ENCODE measurements around the gene PFKFB4.
"Not testable (repeated sequence)": the region's sequence is repeated elsewhere in the genome, so short reads cannot be mapped to it uniquely, and the experiment has no call there.

The PFKFB4 gene

DNA sequence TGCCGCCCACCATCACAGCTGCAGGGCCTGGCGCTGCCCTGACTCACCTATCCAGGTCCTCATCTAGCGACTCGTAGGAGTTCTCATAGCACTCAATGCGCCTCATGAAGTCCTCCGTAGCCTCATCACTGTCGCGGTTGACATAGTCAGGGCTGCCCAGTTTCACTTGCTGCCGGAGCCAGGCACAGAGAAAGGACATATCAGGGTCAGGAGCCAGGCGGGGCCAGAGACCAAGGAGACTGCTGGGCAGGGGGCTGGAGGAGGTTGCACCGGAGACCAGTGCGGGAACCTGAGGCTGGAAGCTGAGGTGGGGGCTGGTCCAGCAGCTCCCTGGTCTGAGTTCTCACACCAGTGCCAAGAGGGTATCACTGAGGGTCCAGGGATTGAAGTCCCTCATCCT lies 18.2 kb downstream of the PFKFB4 start:
- H3K27ac Mint-ChIP-seq, result no peak overlapping the region
- H3K4me3 Mint-ChIP-seq, result no peak overlapping the region
- no peaks in the 10 kb centered on the region for H3K27me3 Mint-ChIP-seq (ENCODE audit: low read depth)
- peaks cover 6% of the 10 kb centered on the region for H3K4me1 Mint-ChIP-seq (ENCODE audit: low read depth)
- H3K9me3 Mint-ChIP-seq, result no peaks in the 10 kb centered on the region
- H3K36me3 Mint-ChIP-seq (ENCODE audit: low read depth), result peaks cover 44% of the 10 kb centered on the region

DNA sequence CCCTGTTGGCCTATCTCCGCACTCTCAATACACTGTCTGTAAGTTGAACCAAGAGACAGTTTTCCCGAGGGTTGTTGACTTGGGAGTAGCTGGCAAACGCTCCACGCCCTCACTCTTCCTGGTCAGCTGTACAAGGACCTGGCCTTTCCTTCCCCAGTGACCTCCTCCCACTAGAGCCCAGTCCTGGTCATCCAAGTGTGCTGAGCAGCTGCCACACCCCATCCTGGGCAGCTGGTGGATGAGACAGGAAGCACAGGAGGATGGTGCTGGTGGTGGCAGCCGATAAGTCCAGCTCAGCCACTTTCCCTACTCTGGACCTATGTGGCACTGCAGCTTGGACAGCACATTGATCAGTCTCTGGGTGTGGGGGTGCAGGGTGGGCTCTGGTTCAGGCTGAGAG lies 19.8 kb downstream of the PFKFB4 start:
- H3K4me3 Mint-ChIP-seq, result no peak overlapping the region
- peaks cover 44% of the 10 kb centered on the region for H3K36me3 Mint-ChIP-seq (ENCODE audit: low read depth)
- H3K27me3 Mint-ChIP-seq (ENCODE audit: low read depth), result no peaks in the 10 kb centered on the region
- peaks cover 7% of the 10 kb centered on the region for H3K4me1 Mint-ChIP-seq (ENCODE audit: low read depth)
- H3K27ac Mint-ChIP-seq, result no peak overlapping the region
- H3K9me3 Mint-ChIP-seq, result no peaks in the 10 kb centered on the region

DNA sequence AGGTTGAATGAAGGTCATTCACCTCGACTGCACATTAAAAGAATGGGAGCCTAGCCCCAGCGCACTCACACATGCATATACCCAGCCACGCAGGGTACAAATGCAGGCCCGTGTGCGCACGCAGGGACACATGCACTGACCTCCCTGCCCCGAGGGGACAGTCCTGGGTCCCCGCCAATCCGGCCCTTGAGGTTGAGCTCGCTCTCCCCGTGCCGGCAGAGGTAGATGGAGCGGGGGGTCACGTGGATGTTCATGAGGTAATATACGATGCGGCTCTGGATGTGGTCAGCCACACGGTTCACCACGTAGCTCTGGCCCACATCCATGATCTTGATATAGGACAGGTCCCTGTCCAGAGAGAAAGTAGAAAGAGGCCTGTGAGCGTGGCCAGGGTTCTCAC lies 20.5 kb downstream of the PFKFB4 start:
- no peaks in the 10 kb centered on the region for H3K9me3 Mint-ChIP-seq
- H3K27me3 Mint-ChIP-seq (ENCODE audit: low read depth), result no peaks in the 10 kb centered on the region
- H3K4me3 Mint-ChIP-seq, result no peak overlapping the region
- peaks cover 7% of the 10 kb centered on the region for H3K4me1 Mint-ChIP-seq (ENCODE audit: low read depth)
- H3K27ac Mint-ChIP-seq, result no peak overlapping the region
- H3K36me3 Mint-ChIP-seq (ENCODE audit: low read depth), result peaks cover 47% of the 10 kb centered on the region

DNA sequence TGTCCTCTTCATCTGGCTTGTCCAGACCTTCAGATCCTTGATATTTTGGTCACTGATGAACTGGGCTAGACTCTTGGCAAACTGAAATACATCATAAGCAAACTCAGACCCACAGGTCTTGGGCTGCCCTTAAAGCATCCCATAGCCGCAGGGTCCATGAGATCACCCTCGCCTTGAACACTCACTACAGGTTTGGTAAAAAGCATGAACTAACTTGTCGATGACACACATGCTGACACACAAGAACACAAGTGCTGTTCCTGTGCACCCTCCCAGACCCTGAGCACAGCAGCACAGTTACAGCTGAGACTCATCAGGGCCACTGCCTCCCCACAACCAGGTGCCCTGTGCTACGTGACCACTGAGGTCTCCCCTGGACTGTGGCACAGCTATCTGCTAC lies 21.0 kb downstream of the PFKFB4 start:
- Mint-ChIP-seq H3K27ac (no peak overlapping the region), H3K27me3 (ENCODE audit: low read depth) (no peaks in the 10 kb centered on the region), H3K36me3 (ENCODE audit: low read depth) (peaks cover 47% of the 10 kb centered on the region), H3K9me3 (no peaks in the 10 kb centered on the region), H3K4me3 (no peak overlapping the region), H3K4me1 (ENCODE audit: low read depth) (peaks cover 7% of the 10 kb centered on the region)

DNA sequence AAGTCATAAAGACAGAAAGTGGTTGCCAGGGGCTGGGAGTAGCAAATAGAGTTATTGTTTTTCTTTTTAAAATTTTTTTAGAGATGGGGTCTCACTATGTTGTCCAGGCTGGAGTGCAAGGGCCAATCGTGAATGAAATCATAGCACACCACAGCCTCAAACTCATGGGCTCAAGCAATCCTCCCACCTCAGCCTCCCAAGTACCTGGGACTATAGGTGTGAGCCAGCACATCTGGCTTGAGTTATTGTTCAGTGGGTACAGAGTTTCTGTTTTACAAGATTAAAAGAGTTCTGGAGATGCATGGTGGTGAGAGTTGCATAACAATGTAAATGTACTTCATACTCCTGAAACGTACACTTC lies 23.6 kb downstream of the PFKFB4 start:
- H3K27me3 Mint-ChIP-seq (ENCODE audit: low read depth), result no peaks in the 10 kb centered on the region
- peaks cover 7% of the 10 kb centered on the region for H3K4me1 Mint-ChIP-seq (ENCODE audit: low read depth)
- no peaks in the 10 kb centered on the region for H3K9me3 Mint-ChIP-seq
- H3K36me3 Mint-ChIP-seq (ENCODE audit: low read depth), result peaks cover 42% of the 10 kb centered on the region
- peak overlapping the region; percentile 49 for H3K27ac Mint-ChIP-seq
- no peak overlapping the region for H3K4me3 Mint-ChIP-seq

DNA sequence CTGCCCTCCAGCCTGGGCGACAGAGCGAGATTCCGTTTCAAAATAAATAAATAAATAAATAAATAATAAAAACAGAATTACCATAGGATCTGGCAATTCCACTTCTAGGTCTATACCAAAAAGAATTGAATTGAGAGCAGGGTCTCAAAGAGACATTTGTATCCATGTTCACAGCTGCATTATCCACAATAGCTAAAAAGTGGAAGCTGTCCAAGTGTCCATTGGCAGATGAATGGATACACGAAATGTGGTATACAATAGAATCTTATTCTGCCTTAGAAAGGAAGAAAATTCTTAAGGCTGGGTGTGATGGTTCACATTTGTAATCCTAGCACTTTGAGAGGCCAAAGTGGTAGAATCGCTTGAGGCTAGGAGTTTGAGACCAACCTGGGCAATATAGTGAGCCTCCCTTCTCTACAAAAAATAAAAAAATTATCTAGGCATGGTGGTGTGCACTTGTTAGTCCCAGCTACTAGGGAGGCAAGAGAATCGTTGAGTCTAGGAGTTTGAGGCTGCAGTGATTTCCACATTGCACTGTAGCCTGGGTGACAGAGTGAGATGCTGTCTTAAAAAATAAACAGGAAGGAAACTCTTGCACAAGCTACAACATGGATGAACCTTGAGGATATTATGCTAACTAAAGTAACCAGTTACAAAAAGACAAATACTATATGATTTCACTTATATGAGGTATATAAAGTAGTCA lies 24.2 kb downstream of the PFKFB4 start:
- Mint-ChIP-seq H3K36me3 (ENCODE audit: low read depth) (peaks cover 45% of the 10 kb centered on the region), H3K4me1 (ENCODE audit: low read depth) (peaks cover 7% of the 10 kb centered on the region), H3K27ac (peak overlapping the region; percentile 49), H3K27me3 (ENCODE audit: low read depth) (no peaks in the 10 kb centered on the region), H3K9me3 (peaks cover under 1% of the 10 kb centered on the region), H3K4me3 (no peak overlapping the region)

DNA sequence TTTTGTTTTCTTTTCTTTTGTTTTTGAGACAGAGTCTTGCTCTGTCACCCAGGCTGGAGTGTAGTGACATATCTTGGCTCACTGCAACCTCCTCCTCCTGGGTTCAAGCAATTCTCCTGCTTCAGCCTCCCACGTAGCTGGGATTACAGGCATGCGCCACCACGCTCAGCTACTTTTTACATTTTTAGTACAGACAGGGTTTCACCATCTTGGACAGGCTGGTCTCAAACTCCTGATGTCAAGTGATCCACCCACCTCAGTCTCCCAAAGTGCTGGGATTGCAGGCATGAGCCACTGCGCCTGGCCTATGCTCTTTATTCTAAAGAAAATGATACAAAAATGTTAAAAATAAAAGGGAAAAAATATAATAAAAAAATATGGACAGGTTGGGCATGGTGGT lies 25.9 kb downstream of the PFKFB4 start:
- H3K9me3 Mint-ChIP-seq; H3K4me3 Mint-ChIP-seq; H3K27me3 Mint-ChIP-seq (ENCODE audit: low read depth); H3K27ac Mint-ChIP-seq; H3K4me1 Mint-ChIP-seq (ENCODE audit: low read depth): not testable (repeated sequence)
- peaks cover 39% of the 10 kb centered on the region for H3K36me3 Mint-ChIP-seq (ENCODE audit: low read depth)

DNA sequence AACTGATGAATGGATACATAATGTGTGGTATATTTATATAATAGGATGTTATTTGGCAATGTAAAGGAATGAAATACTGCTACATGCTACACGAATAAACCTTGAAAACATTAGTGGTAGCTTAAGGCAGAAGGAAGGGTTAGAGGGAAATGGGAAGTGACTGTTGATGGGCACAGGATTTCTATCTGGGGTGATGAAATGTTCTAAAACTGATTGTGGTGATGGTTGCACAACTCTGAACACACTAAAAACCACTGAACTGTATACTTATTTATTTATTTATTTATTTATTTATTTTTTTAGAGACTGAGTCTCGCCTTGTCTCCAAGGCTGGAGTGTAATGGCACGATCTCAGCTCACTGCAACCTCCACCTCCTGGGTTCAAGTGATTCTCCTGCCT lies 27.8 kb downstream of the PFKFB4 start:
- peaks cover 7% of the 10 kb centered on the region for H3K4me1 Mint-ChIP-seq (ENCODE audit: low read depth)
- H3K4me3 Mint-ChIP-seq, result no peak overlapping the region
- peaks cover 7% of the 10 kb centered on the region for H3K9me3 Mint-ChIP-seq
- peaks cover 30% of the 10 kb centered on the region for H3K36me3 Mint-ChIP-seq (ENCODE audit: low read depth)
- no peaks in the 10 kb centered on the region for H3K27me3 Mint-ChIP-seq (ENCODE audit: low read depth)
- H3K27ac Mint-ChIP-seq, result no peak overlapping the region

DNA sequence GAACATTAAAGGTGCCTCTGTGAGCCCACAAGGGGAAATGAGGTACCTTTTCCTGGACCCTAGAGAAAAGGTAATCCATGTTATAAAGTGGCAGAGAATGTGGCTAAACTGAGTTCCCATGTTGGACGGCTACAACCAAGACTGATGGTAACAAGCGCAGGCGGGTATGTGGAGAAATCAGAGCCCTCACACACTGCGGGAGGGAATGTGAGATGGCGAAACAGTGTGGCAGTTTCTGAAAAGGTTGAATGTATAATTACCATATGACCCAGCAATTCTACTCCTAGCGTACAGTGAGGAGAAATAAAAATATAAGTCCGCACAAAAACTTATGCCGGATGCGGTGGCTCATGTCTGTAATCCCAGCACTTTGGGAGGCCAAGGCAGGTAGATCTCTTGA lies 28.6 kb downstream of the PFKFB4 start:
- Mint-ChIP-seq H3K9me3 (peaks cover 7% of the 10 kb centered on the region), H3K27ac (no peak overlapping the region), H3K27me3 (ENCODE audit: low read depth) (no peaks in the 10 kb centered on the region), H3K4me1 (ENCODE audit: low read depth) (peaks cover 7% of the 10 kb centered on the region), H3K36me3 (ENCODE audit: low read depth) (peaks cover 30% of the 10 kb centered on the region), H3K4me3 (no peak overlapping the region)

DNA sequence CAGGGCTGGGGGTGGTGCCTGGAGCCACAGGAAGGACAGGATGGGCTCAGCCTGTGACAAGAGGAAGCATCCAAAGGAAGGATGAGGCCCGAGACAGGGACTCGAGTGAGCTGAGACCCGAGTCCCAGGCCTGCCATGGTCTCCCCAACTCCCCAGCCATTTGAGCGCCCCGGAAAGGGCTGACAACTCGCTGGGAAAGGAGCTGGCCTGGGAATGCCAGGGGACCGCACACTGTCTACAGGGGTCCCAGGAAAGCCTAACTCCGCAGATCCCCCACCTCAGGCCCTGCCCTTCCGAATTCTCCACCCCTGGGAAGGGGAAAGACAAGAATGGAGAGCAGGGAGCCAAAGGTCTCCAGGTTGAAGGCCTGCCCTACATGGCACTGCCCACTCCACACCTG lies 31.6 kb downstream of the PFKFB4 start:
- Mint-ChIP-seq H3K27me3 (ENCODE audit: low read depth) (no peaks in the 10 kb centered on the region), H3K27ac (no peak overlapping the region), H3K4me1 (ENCODE audit: low read depth) (peaks cover 10% of the 10 kb centered on the region), H3K36me3 (ENCODE audit: low read depth) (peaks cover 26% of the 10 kb centered on the region), H3K4me3 (no peak overlapping the region), H3K9me3 (peaks cover 7% of the 10 kb centered on the region)

DNA sequence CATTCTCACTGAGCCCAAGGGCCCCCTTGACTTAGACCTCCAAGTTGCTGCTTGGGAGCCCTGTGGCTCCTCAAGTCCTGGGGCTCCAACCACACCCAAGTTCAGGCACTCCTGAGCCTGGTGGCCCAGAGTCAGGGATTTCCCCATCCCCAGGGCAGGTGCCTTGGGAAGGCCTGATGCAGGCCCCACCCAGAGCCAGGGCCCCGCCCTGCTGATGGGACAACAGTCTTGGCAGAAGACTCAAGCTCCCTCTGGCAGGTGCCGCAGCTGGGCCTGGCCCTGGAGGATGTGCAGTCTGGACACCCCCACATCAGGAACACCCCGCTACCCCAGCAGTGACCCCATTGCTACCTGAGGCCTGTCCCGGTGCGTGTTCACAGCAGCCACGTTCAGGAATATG lies 35.0 kb downstream of the PFKFB4 start:
- H3K9me3 Mint-ChIP-seq, result no peaks in the 10 kb centered on the region
- H3K4me1 Mint-ChIP-seq (ENCODE audit: low read depth), result peaks cover 34% of the 10 kb centered on the region
- no peak overlapping the region for H3K27ac Mint-ChIP-seq
- H3K36me3 Mint-ChIP-seq (ENCODE audit: low read depth), result peaks cover 12% of the 10 kb centered on the region
- no peaks in the 10 kb centered on the region for H3K27me3 Mint-ChIP-seq (ENCODE audit: low read depth)
- no peak overlapping the region for H3K4me3 Mint-ChIP-seq

DNA sequence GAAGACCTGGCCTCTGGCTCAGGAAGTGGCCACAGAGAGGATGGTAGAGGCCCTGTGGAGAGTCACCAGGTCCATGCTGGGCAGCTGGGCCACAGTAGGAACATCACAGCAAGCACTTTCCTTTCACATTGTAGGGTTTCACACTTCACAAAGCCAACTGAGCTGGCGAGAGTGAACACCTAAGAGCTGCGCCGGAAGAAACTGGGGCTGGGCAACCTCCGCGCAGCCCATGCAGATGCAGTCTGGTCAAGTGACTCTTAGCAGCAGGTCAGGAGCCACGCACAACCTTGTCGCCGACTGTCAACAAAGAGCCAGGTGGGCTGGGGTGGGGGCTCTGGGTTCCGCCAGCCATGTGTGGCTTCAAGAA lies 37.3 kb downstream of the PFKFB4 start:
- Mint-ChIP-seq H3K4me1 (ENCODE audit: low read depth) (peaks cover 52% of the 10 kb centered on the region), H3K27ac (peak overlapping the region; percentile 52), H3K27me3 (ENCODE audit: low read depth) (no peaks in the 10 kb centered on the region), H3K9me3 (no peaks in the 10 kb centered on the region), H3K4me3 (no peak overlapping the region), H3K36me3 (ENCODE audit: low read depth) (peaks cover 8% of the 10 kb centered on the region)

DNA sequence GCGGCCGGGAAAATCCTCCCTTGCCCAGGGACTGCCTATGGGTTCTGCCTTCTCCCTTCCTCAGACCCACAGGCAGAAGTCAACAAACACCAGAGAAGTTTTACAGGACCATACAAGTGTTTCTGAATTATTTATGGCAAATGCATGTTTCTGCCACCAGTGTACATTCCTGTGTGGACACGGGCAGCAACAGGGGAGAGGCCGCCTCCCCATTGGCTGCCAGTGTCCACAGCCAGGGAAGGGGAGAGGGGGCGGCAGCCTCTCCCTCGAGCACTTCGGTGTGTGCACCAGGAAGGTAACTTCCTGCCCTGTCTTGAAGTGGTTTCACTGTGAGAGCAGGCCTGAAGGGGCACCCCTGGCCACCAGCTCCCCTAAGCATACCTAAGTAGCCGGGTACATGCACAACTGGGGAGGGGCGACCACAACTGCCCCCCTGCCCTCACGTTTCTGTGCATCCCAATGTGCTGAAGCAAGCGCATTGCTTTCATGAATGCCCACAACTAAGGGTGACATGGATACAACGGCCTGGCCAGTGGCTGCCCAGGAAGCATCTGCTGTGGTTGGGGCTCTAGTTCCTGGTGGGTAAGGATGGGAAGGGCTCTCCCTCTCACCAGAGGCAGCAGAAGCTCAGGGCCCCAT lies 37.8 kb downstream of the PFKFB4 start:
- H3K27ac Mint-ChIP-seq, result peak overlapping the region; percentile 67

DNA sequence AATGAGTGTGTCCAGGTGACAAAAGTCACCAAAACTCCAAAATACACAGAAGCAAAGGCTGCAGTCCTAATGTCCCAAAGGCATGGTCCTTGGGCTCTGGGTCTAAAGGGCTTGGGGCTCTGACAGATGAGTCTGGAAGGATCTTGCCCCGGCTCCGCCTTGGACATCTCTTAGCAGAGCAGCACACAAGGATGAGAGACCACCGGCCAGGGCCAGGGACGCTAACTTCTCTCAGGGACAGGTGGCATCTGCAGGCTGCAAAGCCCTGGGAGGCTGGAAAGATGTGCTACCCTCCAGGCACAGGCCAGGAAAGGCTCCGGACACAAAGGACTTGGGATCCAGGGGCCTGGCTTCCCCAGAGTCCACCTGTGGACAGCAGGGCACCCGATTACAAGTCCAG lies 38.5 kb downstream of the PFKFB4 start:
- peak overlapping the region; percentile 67 for H3K27ac Mint-ChIP-seq
- no peaks in the 10 kb centered on the region for H3K9me3 Mint-ChIP-seq
- H3K4me1 Mint-ChIP-seq (ENCODE audit: low read depth), result peaks cover 58% of the 10 kb centered on the region
- H3K4me3 Mint-ChIP-seq, result no peak overlapping the region
- peaks cover 6% of the 10 kb centered on the region for H3K36me3 Mint-ChIP-seq (ENCODE audit: low read depth)
- H3K27me3 Mint-ChIP-seq (ENCODE audit: low read depth), result no peaks in the 10 kb centered on the region

More for the DNA sequence above, 37.8 kb downstream of the PFKFB4 start:
- no peaks in the 10 kb centered on the region for H3K9me3 Mint-ChIP-seq
- H3K27me3 Mint-ChIP-seq (ENCODE audit: low read depth), result no peaks in the 10 kb centered on the region
- no peak overlapping the region for H3K4me3 Mint-ChIP-seq
- H3K4me1 Mint-ChIP-seq (ENCODE audit: low read depth), result peaks cover 57% of the 10 kb centered on the region
- peaks cover 8% of the 10 kb centered on the region for H3K36me3 Mint-ChIP-seq (ENCODE audit: low read depth)

DNA sequence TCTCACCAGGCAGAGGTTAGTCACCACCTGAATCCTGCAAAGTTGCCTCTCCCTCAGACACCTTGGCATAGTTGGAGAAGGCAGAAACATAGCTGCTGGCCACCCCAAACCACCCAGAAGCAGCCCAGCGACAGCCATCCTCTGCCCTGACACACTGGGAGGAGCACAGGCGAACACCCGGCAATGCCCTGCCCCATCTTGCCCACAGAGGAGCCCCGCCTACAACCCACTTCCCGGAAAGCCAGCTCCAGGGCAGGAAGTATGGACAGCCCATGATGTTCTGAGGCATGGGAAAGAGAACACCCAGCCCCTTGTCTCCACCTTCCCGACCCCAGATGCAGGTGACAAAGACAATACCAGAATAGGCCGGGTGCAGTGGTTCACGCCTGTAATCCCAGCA lies 40.0 kb downstream of the PFKFB4 start:
- Mint-ChIP-seq H3K4me3 (peak overlapping the region; percentile 57), H3K27ac (no peak overlapping the region), H3K27me3 (ENCODE audit: low read depth) (no peaks in the 10 kb centered on the region), H3K36me3 (ENCODE audit: low read depth) (peaks cover 9% of the 10 kb centered on the region), H3K4me1 (ENCODE audit: low read depth) (peaks cover 56% of the 10 kb centered on the region), H3K9me3 (no peaks in the 10 kb centered on the region)
